Lung (tissue), 12 donors: ENCODE results near the gene CD300E. TPM values are rescaled to one million over a fixed set of nuclear protein-coding genes. Genes with fewer than 3 reads are reported as not detected.

ENCODE experiments used
- ATAC-seq: fragments of 200-7000 bp; cut with Tn5 transposase; one replicate; pipeline ENCODE4 v1.9.1; 2020; ENCODE audit warnings: moderate number of reproducible peaks; ENCODE audit not compliant: insufficient read depth, low FRiP score
- DNase-seq, 3 donors: peaks; one replicate each; pipeline ENCODE4 v3.0.0-alpha.2; 2013 to 2017
- H3K27ac ChIP-seq, 2 donors: one replicate each; pipeline ENCODE4 v1.5.1; 2013; ENCODE audit warnings: mild to moderate bottlenecking in 2 of 2, moderate library complexity in 2 of 2, control low read depth in 1 of 2, inconsistent platforms in 1 of 2, low read depth in 1 of 2, low read length in 1 of 2
- H3K27me3 ChIP-seq, 3 donors: one replicate each; pipeline ENCODE4 v1.5.1; 2013; ENCODE audit warnings: low read length in 2 of 3; ENCODE audit not compliant: control insufficient read depth in 3 of 3, insufficient read depth in 3 of 3
- H3K36me3 ChIP-seq, 4 donors: one replicate each; pipeline ENCODE4 v1.5.1; 2013; ENCODE audit warnings: low read length in 4 of 4, mild to moderate bottlenecking in 1 of 4, moderate library complexity in 1 of 4; ENCODE audit not compliant: control insufficient read depth in 4 of 4, insufficient read depth in 4 of 4
- H3K4me1 ChIP-seq, 5 donors: one replicate each; pipeline ENCODE4 v1.5.1; 2013; ENCODE audit warnings: low read length in 5 of 5, mild to moderate bottlenecking in 2 of 5, moderate library complexity in 1 of 5; ENCODE audit not compliant: control insufficient read depth in 5 of 5, insufficient read depth in 5 of 5
- H3K4me3 ChIP-seq: one replicate; pipeline ENCODE4 v1.5.1; 2013; ENCODE audit warnings: mild to moderate bottlenecking, control low read depth, moderate library complexity
- H3K9ac ChIP-seq, 2 donors: one replicate each; pipeline ENCODE4 v1.5.1; 2013; ENCODE audit warnings: low read length in 2 of 2, control low read depth in 1 of 2; ENCODE audit not compliant: insufficient read depth in 1 of 2
- H3K9me3 ChIP-seq, 4 donors: one replicate each; pipeline ENCODE4 v1.5.1; 2013; ENCODE audit warnings: low read length in 3 of 4, mild to moderate bottlenecking in 1 of 4, moderate library complexity in 1 of 4; ENCODE audit not compliant: control insufficient read depth in 4 of 4, insufficient read depth in 3 of 4
- CTCF ChIP-seq: IDR thresholded peaks from 2 replicates; pipeline ENCODE4 v1.5.1; 2012; ENCODE audit warnings: mild to moderate bottlenecking; ENCODE audit errors: control extremely low read depth, extremely low read depth
- WGBS, 2 donors: extraction: QIAGEN DNeasy Blood & Tissue Kit; methylation state at CpG; one replicate each; pipeline ENCODE4 v1.1.7; 2013; 5-methylcytosine and 5-hydroxymethylcytosine counted together
- polyA plus RNA-seq, 2 donors: library from polyadenylated mRNA; stranded (reverse); fragments of 200-250 nt; gene quantifications; one replicate each; pipeline ENCODE4 v1.2.1, GENCODE V29; 2013
- total RNA-seq, 2 donors: library from RNA; depleted of rRNA in 1 of 2; stranded (reverse); fragments of >200 nt in 1 of 2; gene quantifications; one replicate each; pipeline ENCODE4 v1.2.1, GENCODE V29; 2014 to 2021
- donor health status: control.
- donor health status: control.
- donor health status: Bipolar disorder and iron deficiency.
- donor health status: healthy.
- donor health status: DM: yes; HTN: yes; CAD: no.

CD300E gene
- total and polyA plus RNA-seq, 4 donors, result 3.4 to 81.6 (median 11.2) TPM

GRCh38 chr17:74603746-74604145 lies 19.8 kb downstream of the CD300E start:
- DNase-seq (no peak), ATAC-seq (no peak)
- Histone ChIP-seq H3K36me3 (no peaks in the 10 kb centered on the region), H3K4me1 (no peaks in the 10 kb centered on the region), H3K27me3 (peaks cover 0 to 5% (median 0%) of the 10 kb centered on the region in 3 donors), H3K4me3 (no peak overlapping the region), H3K9me3 (peaks cover 0 to 8% (median 0%) of the 10 kb centered on the region in 4 donors), H3K27ac (no peak overlapping the region), H3K9ac (no peak overlapping the region)
- TF ChIP-seq CTCF, result no peak
- WGBS, 2 donors, result 72 to 77% methylated on average over 5 of the region's 5 CpGs

GRCh38 chr17:74603037-74603635 lies 20.4 kb downstream of the CD300E start:
- TF ChIP-seq CTCF, result no peak
- peaks cover 0 to 7% (median 0%) of the 10 kb centered on the region in 4 donors for H3K9me3 ChIP-seq
- H3K9ac ChIP-seq, result no peak overlapping the region
- ATAC-seq (no peak), DNase-seq (peak in 1 of 3 donors; percentile 1)
- H3K4me3 ChIP-seq, result no peak overlapping the region
- H3K27ac ChIP-seq, result no peak overlapping the region
- peaks cover 0 to 5% (median 0%) of the 10 kb centered on the region in 3 donors for H3K27me3 ChIP-seq
- no peaks in the 10 kb centered on the region for H3K36me3 ChIP-seq
- WGBS, 2 donors, result 55 to 58% methylated on average over 6 of the region's 6 CpGs
- no peaks in the 10 kb centered on the region for H3K4me1 ChIP-seq

GRCh38 chr17:74601944-74602572 lies 21.5 kb downstream of the CD300E start:
- DNase-seq (peak in 2 of 3 donors; percentile 8 to 21), ATAC-seq (no peak)
- Histone ChIP-seq H3K4me3 (no peak overlapping the region), H3K4me1 (no peaks in the 10 kb centered on the region), H3K9me3 (peaks cover 0 to 3% (median 0%) of the 10 kb centered on the region in 4 donors), H3K36me3 (no peaks in the 10 kb centered on the region), H3K9ac (no peak overlapping the region), H3K27ac (no peak overlapping the region), H3K27me3 (peaks cover 0 to 5% (median 0%) of the 10 kb centered on the region in 3 donors)
- peak; percentile 25 for TF ChIP-seq CTCF
- 55 to 59% methylated on average over 12 of the region's 12 CpGs for WGBS, 2 donors
